Activated CD4-positive, alpha-beta T cell treated with anti-CD3 and anti-CD28 coated beads, Interleukin-2, amount 50 U/mL, for 16 hours (primary cell): ENCODE results near the gene SGMS2.
A peak's percentile ranks its signal among the peaks of the same experiment; 100 is the strongest.
"Not testable (repeated sequence)": the region's sequence is repeated elsewhere in the genome, so short reads cannot be mapped to it uniquely, and the experiment has no call there.

Source experiments
- DNase-seq: peaks from one replicate; pipeline ENCODE4 v3.0.0-alpha.2; 2020

Gene SGMS2

GRCh38 chr4:107916623-107917022, 91.9 kb downstream of the SGMS2 start:
- no peak for DNase-seq

- DNase-seq, result no peak
Measured at GRCh38 chr4:107917500-107917899, 92.8 kb downstream of the SGMS2 start.

GRCh38 chr4:107922486-107923473, 98.0 kb downstream of the SGMS2 start:
- no peak for DNase-seq

GRCh38 chr4:107925713-107926112, 101.0 kb downstream of the SGMS2 start:
- not testable (repeated sequence) for DNase-seq

GRCh38 chr4:107926875-107927274, 102.1 kb downstream of the SGMS2 start:
- DNase-seq, result not testable (repeated sequence)

- DNase-seq, result peak; percentile 79
Measured at GRCh38 chr4:107930821-107931774, 106.4 kb downstream of the SGMS2 start, which contains the start of gene CYP2U1. CYP2U1 (plus strand) TSS chr4:107931549; CDS start chr4:107931644, 95 bp downstream.

- no peak for DNase-seq
Measured at GRCh38 chr4:107931775-107932321, 107.1 kb downstream of the SGMS2 start.

- DNase-seq, result no peak
Measured at GRCh38 chr4:107935246-107935645, 110.5 kb downstream of the SGMS2 start.

GRCh38 chr4:107937040-107937439, 112.3 kb downstream of the SGMS2 start:
- no peak for DNase-seq

- no peak for DNase-seq
Measured at GRCh38 chr4:107939307-107939706, 114.6 kb downstream of the SGMS2 start.

- DNase-seq, result no peak
Measured at GRCh38 chr4:107945809-107946208, 121.1 kb downstream of the SGMS2 start.

GRCh38 chr4:107950746-107951540, 126.2 kb downstream of the SGMS2 start:
- DNase-seq, result no peak

GRCh38 chr4:107951551-107951950, 126.8 kb downstream of the SGMS2 start:
- no peak for DNase-seq

GRCh38 chr4:107956011-107956410, 131.3 kb downstream of the SGMS2 start:
- DNase-seq, result no peak
